MCF 10A (cell line): ENCODE data around the gene DCTN3. TPM values are rescaled to one million over a fixed set of nuclear protein-coding genes. Genes with fewer than 3 reads are reported as not detected.
A peak's percentile ranks its signal among the peaks of the same experiment; 100 is the strongest.

ENCODE experiments used
- BruUV-seq: library from RNA; stranded (reverse); fragments of 400-500 nt; replicated peaks from 2 replicates; lab custom pipeline; 2021; lab: Mats Ljungman, UMichigan
- CTCF ChIA-PET: fragments of 300-600 bp; sonication (Branson Sonifier 250); formaldehyde crosslinking; extraction: SDS; loops from one replicate; lab custom pipeline; 2021; ENCODE audit warnings: antibody characterized with exemption, inconsistent platforms; lab: Yijun Ruan, JAX
- POLR2A ChIA-PET: fragments of 300-600, 350-650 bp; sonication (Branson Sonifier 250); formaldehyde crosslinking; extraction: SDS; loops from one replicate; lab custom pipeline; 2020; ENCODE audit warnings: antibody characterized with exemption, inconsistent platforms; lab: Yijun Ruan, JAX
- DNase-seq: peaks from one replicate; pipeline ENCODE4 v3.0.0-alpha.2; 2018; ENCODE audit not compliant: unreplicated experiment
- H3K27ac Mint-ChIP-seq: one replicate; pipeline ENCODE4 v1.8.0; 2022; ENCODE audit warnings: mild to moderate bottlenecking, low read depth, mixed read lengths; ENCODE audit not compliant: unreplicated experiment
- H3K27me3 Mint-ChIP-seq: one replicate; pipeline ENCODE4 v1.8.0; 2022; ENCODE audit warnings: mixed read lengths; ENCODE audit not compliant: insufficient read depth, unreplicated experiment
- H3K36me3 Mint-ChIP-seq: one replicate; pipeline ENCODE4 v1.8.0; 2022; ENCODE audit warnings: mild to moderate bottlenecking, moderate library complexity, mixed read lengths; ENCODE audit not compliant: insufficient read depth, unreplicated experiment
- H3K4me1 Mint-ChIP-seq: one replicate; pipeline ENCODE4 v1.8.0; 2022; ENCODE audit warnings: mixed read lengths; ENCODE audit not compliant: insufficient read depth, unreplicated experiment
- H3K4me3 Mint-ChIP-seq: one replicate; pipeline ENCODE4 v1.8.0; 2022; ENCODE audit warnings: mild to moderate bottlenecking, moderate library complexity, mixed read lengths; ENCODE audit not compliant: unreplicated experiment
- H3K9me3 Mint-ChIP-seq: one replicate; pipeline ENCODE4 v1.8.0; 2022; ENCODE audit warnings: mixed read lengths; ENCODE audit not compliant: unreplicated experiment
- intact Hi-C: fragments of 100-400 bp; cut with micrococcal nuclease; formaldehyde crosslinking; loops from 2 replicates; pipeline ENCODE4 v1.14.1; 2022
- total RNA-seq: library from RNA; stranded (reverse); gene quantifications from 2 replicates; pipeline ENCODE4 v1.2.3, GENCODE V29; 2022
- TF ChIP-seq, protein P1 (sequence below): fragments of 200-600 bp; IDR thresholded peaks from one replicate; pipeline ENCODE4 v1.8.0; 2022; ENCODE audit warnings: antibody characterized with exemption, mild to moderate bottlenecking; ENCODE audit not compliant: unreplicated experiment

Gene DCTN3
- total RNA-seq, 1 experiment from 2014 or later = 88.5 TPM

DNA sequence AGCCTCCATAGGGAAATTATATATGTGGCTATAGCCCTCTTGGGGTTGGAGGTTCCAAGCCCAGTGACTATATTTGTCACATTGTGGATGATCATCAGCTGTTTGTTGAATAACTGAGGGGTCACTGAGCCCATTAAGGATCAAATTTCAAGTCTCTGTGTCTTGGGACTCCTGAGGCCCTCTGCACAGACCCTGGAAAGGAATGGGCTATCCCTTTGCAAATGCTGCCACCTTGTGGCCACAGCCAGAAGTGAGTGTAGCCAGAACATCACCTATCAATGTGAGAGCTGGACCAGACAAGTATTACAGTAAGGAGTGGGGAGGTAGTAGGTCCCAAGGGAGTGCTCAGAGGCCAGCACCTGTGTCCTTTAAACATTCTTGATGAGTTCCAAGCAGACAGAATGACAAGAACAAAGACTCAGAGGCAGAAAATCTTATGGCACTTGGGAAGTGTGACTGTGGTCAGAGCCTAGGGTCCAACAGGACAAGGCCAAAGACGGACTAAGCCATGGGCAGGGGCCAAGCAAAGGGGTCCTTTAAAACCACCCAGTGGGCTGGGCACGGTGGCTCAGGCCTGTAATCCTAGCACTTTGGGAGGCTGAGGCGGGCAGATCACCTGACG, 16.6 kb downstream of the DCTN3 start:
- Mint-ChIP-seq H3K4me3 (no peak overlapping the region), H3K4me1 (peaks cover 9% of the 10 kb centered on the region), H3K27me3 (no peaks in the 10 kb centered on the region), H3K36me3 (no peaks in the 10 kb centered on the region), H3K9me3 (no peaks in the 10 kb centered on the region), H3K27ac (no peak overlapping the region)
- intact Hi-C loops = loop anchor here (1.0 to 10.0 kb wide), 3 partner anchors 55 to 349 kb away; no protein-coding TSS in a partner anchor
- no TSS peak for BruUV-seq
- POLR2A ChIA-PET = interaction anchor here (1.0 kb wide), 2 partner anchors 31 to 271 kb away, joined by 3 read pairs; no protein-coding TSS in a partner anchor
- TF ChIP-seq, protein P1, sequence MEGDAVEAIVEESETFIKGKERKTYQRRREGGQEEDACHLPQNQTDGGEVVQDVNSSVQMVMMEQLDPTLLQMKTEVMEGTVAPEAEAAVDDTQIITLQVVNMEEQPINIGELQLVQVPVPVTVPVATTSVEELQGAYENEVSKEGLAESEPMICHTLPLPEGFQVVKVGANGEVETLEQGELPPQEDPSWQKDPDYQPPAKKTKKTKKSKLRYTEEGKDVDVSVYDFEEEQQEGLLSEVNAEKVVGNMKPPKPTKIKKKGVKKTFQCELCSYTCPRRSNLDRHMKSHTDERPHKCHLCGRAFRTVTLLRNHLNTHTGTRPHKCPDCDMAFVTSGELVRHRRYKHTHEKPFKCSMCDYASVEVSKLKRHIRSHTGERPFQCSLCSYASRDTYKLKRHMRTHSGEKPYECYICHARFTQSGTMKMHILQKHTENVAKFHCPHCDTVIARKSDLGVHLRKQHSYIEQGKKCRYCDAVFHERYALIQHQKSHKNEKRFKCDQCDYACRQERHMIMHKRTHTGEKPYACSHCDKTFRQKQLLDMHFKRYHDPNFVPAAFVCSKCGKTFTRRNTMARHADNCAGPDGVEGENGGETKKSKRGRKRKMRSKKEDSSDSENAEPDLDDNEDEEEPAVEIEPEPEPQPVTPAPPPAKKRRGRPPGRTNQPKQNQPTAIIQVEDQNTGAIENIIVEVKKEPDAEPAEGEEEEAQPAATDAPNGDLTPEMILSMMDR = peak; percentile 77
- DNase-seq = peak; percentile 82
- CTCF ChIA-PET = interaction anchor here (0.6 to 5.1 kb wide), 51 partner anchors 9 to 1636 kb away, joined by 3 to 42 read pairs (median 4); partner anchors contain the start of genes DCTN3, MYORG and SIGMAR1

GRCh38 chr9:34601937-34602573, 18.2 kb downstream of the DCTN3 start:
- H3K9me3 Mint-ChIP-seq = no peaks in the 10 kb centered on the region
- no peak overlapping the region for H3K27ac Mint-ChIP-seq
- H3K27me3 Mint-ChIP-seq = no peaks in the 10 kb centered on the region
- BruUV-seq = no TSS peak
- H3K4me1 Mint-ChIP-seq = peaks cover 9% of the 10 kb centered on the region
- intact Hi-C loops = loop anchor here (10.0 kb wide), 1 partner anchor 347 kb away; no protein-coding TSS in a partner anchor
- POLR2A ChIA-PET = interaction anchor here (1.0 kb wide), 1 partner anchor 270 kb away, joined by 3 read pairs; no protein-coding TSS in a partner anchor
- TF ChIP-seq, protein P1 = no peak
- CTCF ChIA-PET = interaction anchor here (0.5 to 5.1 kb wide), 19 partner anchors 11 to 1684 kb away, joined by 3 to 42 read pairs (median 7); partner anchors contain the start of genes DCTN3 and MYORG
- DNase-seq = no peak
- no peaks in the 10 kb centered on the region for H3K36me3 Mint-ChIP-seq
- no peak overlapping the region for H3K4me3 Mint-ChIP-seq

- Mint-ChIP-seq H3K4me1 (peaks cover 9% of the 10 kb centered on the region), H3K4me3 (no peak overlapping the region), H3K36me3 (no peaks in the 10 kb centered on the region), H3K27ac (no peak overlapping the region), H3K9me3 (no peaks in the 10 kb centered on the region), H3K27me3 (no peaks in the 10 kb centered on the region)
- no TSS peak for BruUV-seq
- intact Hi-C loops = loop anchor here (10.0 kb wide), 1 partner anchor 346 kb away; no protein-coding TSS in a partner anchor
- ChIA-PET CTCF (interaction anchor here (0.6 to 4.1 kb wide), 12 partner anchors 9 to 1044 kb away, joined by 3 to 19 read pairs (median 5); partner anchors contain the start of genes DCTN3 and SIGMAR1), POLR2A (interaction anchor here (1.1 kb wide), 1 partner anchor 13 kb away, joined by 3 read pairs; no protein-coding TSS in a partner anchor)
- peak; percentile 75 for DNase-seq
- TF ChIP-seq, protein P1 = no peak
These were observed 19.4 kb downstream of the DCTN3 start for GRCh38 chr9:34600908-34601307.

GRCh38 chr9:34599546-34599945, 20.7 kb downstream of the DCTN3 start:
- CTCF ChIA-PET = interaction anchor here (0.6 to 4.1 kb wide), 8 partner anchors 12 to 482 kb away, joined by 3 to 19 read pairs (median 4); no protein-coding TSS in a partner anchor

More at GRCh38 chr9:34599546-34599945, 20.7 kb downstream of the DCTN3 start:
- no peak overlapping the region for H3K4me3 Mint-ChIP-seq
- POLR2A ChIA-PET = no interaction called here
- peaks cover 9% of the 10 kb centered on the region for H3K4me1 Mint-ChIP-seq
- H3K9me3 Mint-ChIP-seq = no peaks in the 10 kb centered on the region
- TF ChIP-seq, protein P1 = no peak
- BruUV-seq = no TSS peak
- no peaks in the 10 kb centered on the region for H3K27me3 Mint-ChIP-seq
- H3K36me3 Mint-ChIP-seq = no peaks in the 10 kb centered on the region
- no peak overlapping the region for H3K27ac Mint-ChIP-seq
- DNase-seq = no peak
- intact Hi-C loops = no loop called here
